Epithelial cell of esophagus (primary cell): ENCODE data around the gene RBM26.

Experiments used
- DNase-seq: peaks from one replicate; pipeline ENCODE4 v3.0.0; 2010; ENCODE audit warnings: low read depth
- H3K4me3 ChIP-seq: 2 replicates; pipeline ENCODE4 v1.5.1; 2011; ENCODE audit warnings: mild to moderate bottlenecking, low read length, control low read depth
- CTCF ChIP-seq: IDR thresholded peaks from 2 replicates; pipeline ENCODE4 v1.5.1; 2011; ENCODE audit warnings: low read depth, mild to moderate bottlenecking, low read length, control low read depth, inconsistent platforms; ENCODE audit not compliant: insufficient read depth; ENCODE audit errors: missing control alignments

Gene RBM26

GRCh38 chr13:79407349-79407979, 1.4 kb upstream of the RBM26 start:
- peak overlapping the region; percentile 93 for H3K4me3 ChIP-seq
- no peak for DNase-seq
- TF ChIP-seq CTCF = no peak

- TF ChIP-seq CTCF = no peak
- no peak for DNase-seq
Observed at GRCh38 chr13:79406597-79406908, 498 bp upstream of the RBM26 start.

GRCh38 chr13:79405501-79405830, 589 bp downstream of the RBM26 start:
- peak overlapping the region; percentile 93 for H3K4me3 ChIP-seq
- TF ChIP-seq CTCF = no peak
- DNase-seq = no peak

More at GRCh38 chr13:79406597-79406908, 498 bp upstream of the RBM26 start:
- peak overlapping the region; percentile 93 for H3K4me3 ChIP-seq

- TF ChIP-seq CTCF = no peak
- peak; percentile 48 for DNase-seq
- H3K4me3 ChIP-seq = peak overlapping the region; percentile 93
Observed at GRCh38 chr13:79404985-79405384, 1.1 kb downstream of the RBM26 start.

GRCh38 chr13:79404361-79404760, 1.7 kb downstream of the RBM26 start:
- no peak for DNase-seq
- no peak for TF ChIP-seq CTCF
- H3K4me3 ChIP-seq = peak overlapping the region; percentile 93

- no peak for TF ChIP-seq CTCF
- no peak for DNase-seq
- peak overlapping the region; percentile 93 for H3K4me3 ChIP-seq
Observed at GRCh38 chr13:79403113-79403512, 2.9 kb downstream of the RBM26 start.

GRCh38 chr13:79402679-79403078, 3.4 kb downstream of the RBM26 start:
- no peak for DNase-seq
- no peak for TF ChIP-seq CTCF
- no peak overlapping the region for H3K4me3 ChIP-seq
